Loucy (cell line): Measurements from ENCODE around the gene TXNDC5.

ENCODE experiments used
- EZH2phosphoT487 ChIP-seq: fragments of 200-600 bp; IDR thresholded peaks from 2 replicates; pipeline ENCODE4 v1.6.1; 2018; ENCODE audit warnings: antibody characterized with exemption, mild to moderate bottlenecking, moderate library complexity, borderline replicate concordance
- TF ChIP-seq, protein P1 (sequence below): fragments of 200-600 bp; sonication (generic); conservative IDR thresholded peaks from 2 replicates; pipeline ENCODE4 v1.5.1; 2014; ENCODE audit warnings: mild to moderate bottlenecking, antibody characterized with exemption, low read length

DNA sequence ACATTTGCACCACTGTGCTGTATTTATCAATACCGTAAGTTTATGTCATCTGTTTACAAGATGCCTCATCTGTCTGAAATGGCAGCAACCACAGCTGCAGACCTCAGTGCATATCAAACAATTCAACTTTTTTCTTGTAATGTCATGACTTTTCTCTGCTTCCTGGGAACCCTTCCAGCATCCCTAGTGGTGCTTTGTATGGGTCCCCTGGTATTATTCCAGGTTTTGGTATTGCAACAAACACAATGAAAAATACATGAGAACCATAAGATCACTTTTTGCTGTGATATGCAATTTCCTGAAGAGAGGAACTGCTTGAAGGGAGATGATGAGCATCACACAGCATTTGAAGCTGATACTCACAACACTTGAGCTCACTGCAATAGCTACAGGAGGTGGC, 12.0 kb upstream of the TXNDC5 start:
- TF ChIP-seq, protein P1, sequence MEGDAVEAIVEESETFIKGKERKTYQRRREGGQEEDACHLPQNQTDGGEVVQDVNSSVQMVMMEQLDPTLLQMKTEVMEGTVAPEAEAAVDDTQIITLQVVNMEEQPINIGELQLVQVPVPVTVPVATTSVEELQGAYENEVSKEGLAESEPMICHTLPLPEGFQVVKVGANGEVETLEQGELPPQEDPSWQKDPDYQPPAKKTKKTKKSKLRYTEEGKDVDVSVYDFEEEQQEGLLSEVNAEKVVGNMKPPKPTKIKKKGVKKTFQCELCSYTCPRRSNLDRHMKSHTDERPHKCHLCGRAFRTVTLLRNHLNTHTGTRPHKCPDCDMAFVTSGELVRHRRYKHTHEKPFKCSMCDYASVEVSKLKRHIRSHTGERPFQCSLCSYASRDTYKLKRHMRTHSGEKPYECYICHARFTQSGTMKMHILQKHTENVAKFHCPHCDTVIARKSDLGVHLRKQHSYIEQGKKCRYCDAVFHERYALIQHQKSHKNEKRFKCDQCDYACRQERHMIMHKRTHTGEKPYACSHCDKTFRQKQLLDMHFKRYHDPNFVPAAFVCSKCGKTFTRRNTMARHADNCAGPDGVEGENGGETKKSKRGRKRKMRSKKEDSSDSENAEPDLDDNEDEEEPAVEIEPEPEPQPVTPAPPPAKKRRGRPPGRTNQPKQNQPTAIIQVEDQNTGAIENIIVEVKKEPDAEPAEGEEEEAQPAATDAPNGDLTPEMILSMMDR, result no peak
- no peak for TF ChIP-seq EZH2phosphoT487
